ENCODE measurements around the gene TRIM22. TPM values are rescaled to one million over a fixed set of nuclear protein-coding genes. Genes with fewer than 3 reads are reported as not detected.
"Not testable (repeated sequence)": the region's sequence is repeated elsewhere in the genome, so short reads cannot be mapped to it uniquely, and the experiment has no call there.

Gene TRIM22
- polyA plus RNA-seq, 3 donors from 2014 or later = 148 to 196 (median 166) TPM

- Mint-ChIP-seq H3K4me1 (peaks cover 20 to 61% of the 10 kb centered on the region in 2 donors), H3K27ac (no peak overlapping the region), H3K4me3 (no peak overlapping the region), H3K9me3 (no peaks in the 10 kb centered on the region), H3K27me3 (ENCODE audit: low read depth in 3 of 3) (peaks cover 1 to 8% (median 7%) of the 10 kb centered on the region in 3 donors), H3K36me3 (peaks cover 28 to 35% (median 28%) of the 10 kb centered on the region in 3 donors)
- no peak for DNase-seq
These were observed 9.8 kb upstream of the TRIM22 start for GRCh38 chr11:5679811-5680210.

DNA sequence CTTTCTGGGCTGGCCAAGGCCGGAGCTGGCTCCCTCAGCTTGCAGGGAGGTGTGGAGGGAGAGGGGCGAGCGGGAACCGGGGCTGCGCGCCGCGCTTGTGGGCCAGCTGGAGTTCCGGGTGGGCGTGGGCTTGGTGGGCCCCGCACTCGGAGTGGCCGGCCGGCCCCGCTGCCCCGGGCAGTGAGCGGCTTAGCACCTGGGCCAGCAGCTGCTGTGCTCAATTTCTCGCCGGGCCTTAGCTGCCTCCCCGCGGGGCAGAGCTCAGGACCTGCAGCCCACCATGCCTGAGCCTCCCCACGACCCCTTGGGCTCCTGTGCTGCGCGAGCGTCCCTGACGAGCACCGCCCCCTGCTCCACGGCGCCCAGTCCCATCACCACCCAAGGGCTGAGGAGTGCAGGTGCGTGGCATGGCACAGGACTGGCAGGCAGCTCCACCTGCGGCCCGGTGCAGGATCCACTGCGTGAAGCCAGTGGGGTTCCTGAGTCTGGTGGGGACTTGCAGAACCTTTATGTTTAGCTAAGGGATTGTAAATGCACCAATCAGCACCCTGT is 6.6 kb upstream of the TRIM22 start:
- peak overlapping the region in 3 of 6 donors; percentile 98 to 100 (median 98) for H3K27ac Mint-ChIP-seq
- H3K36me3 Mint-ChIP-seq = peaks cover 21 to 25% (median 22%) of the 10 kb centered on the region in 3 donors
- not testable (repeated sequence) for DNase-seq, H3K9me3 Mint-ChIP-seq
- peaks cover 6 to 12% (median 10%) of the 10 kb centered on the region in 3 donors for H3K27me3 Mint-ChIP-seq (ENCODE audit: low read depth in 3 of 3)
- peaks cover 30 to 73% of the 10 kb centered on the region in 2 donors for H3K4me1 Mint-ChIP-seq
- H3K4me3 Mint-ChIP-seq = peak overlapping the region in 4 of 5 donors; percentile 96 to 99 (median 99)

- Mint-ChIP-seq H3K27me3 (ENCODE audit: low read depth in 3 of 3) (peaks cover 6 to 12% (median 10%) of the 10 kb centered on the region in 3 donors), H3K27ac (peak overlapping the region; percentile 98 to 100 (median 99)), H3K4me1 (peaks cover 33 to 71% of the 10 kb centered on the region in 2 donors), H3K4me3 (peak overlapping the region; percentile 95 to 99 (median 99)), H3K36me3 (peaks cover 15 to 18% (median 17%) of the 10 kb centered on the region in 3 donors)
- not testable (repeated sequence) for H3K9me3 Mint-ChIP-seq
- peak; percentile 46 to 54 (median 46) for DNase-seq
These were observed 6.0 kb upstream of the TRIM22 start for GRCh38 chr11:5683620-5684019.

DNA sequence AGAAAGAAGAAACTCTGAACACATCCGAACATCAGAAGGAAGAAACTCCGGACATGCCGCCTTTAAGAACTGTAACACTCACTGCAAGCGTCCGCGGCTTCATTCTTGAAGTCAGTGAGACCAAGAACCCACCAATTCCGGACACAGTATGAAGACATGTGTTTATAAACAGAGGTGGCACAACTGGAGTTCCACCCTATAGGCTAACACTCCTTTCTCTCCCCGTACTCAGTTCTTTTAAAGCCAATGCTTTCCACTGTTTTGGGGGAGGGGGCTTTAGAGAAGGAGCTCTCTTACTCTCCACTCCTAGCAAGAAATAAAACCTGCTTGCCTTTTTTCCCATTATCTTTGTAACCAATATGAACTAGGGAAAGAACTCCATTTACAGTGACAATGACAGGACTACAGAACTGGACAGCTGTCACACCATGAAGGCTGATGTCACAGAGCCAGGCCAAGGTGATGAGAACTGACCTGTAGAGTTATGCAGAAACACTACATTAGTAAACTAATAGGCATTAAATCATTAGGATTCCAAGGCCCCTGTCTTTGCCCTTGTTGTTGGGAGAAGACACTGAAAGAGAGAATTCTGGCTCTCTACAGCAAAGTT is 5.4 kb upstream of the TRIM22 start:
- H3K4me3 Mint-ChIP-seq = peak overlapping the region; percentile 95 to 99 (median 99)
- peaks cover 6 to 12% (median 10%) of the 10 kb centered on the region in 3 donors for H3K27me3 Mint-ChIP-seq (ENCODE audit: low read depth in 3 of 3)
- H3K27ac Mint-ChIP-seq = peak overlapping the region; percentile 98 to 100 (median 99)
- H3K4me1 Mint-ChIP-seq = peaks cover 36 to 71% of the 10 kb centered on the region in 2 donors
- H3K9me3 Mint-ChIP-seq = no peaks in the 10 kb centered on the region
- peak in 1 of 3 donors; percentile 39 for DNase-seq
- peaks cover 10 to 13% (median 12%) of the 10 kb centered on the region in 3 donors for H3K36me3 Mint-ChIP-seq

- peak within 1 kb of the TSS; percentile 98 to 100 (median 99) for H3K27ac Mint-ChIP-seq
- DNase-seq = peak; percentile 81 to 83 (median 82)
- H3K4me1 Mint-ChIP-seq = peaks cover 42 to 71% of the 10 kb centered on the region in 2 donors
- no peaks in the 10 kb centered on the region for H3K9me3 Mint-ChIP-seq
- peaks cover 6 to 12% (median 10%) of the 10 kb centered on the region in 3 donors for H3K27me3 Mint-ChIP-seq (ENCODE audit: low read depth in 3 of 3)
- peak within 1 kb of the TSS; percentile 95 to 99 (median 99) for H3K4me3 Mint-ChIP-seq
- H3K36me3 Mint-ChIP-seq = peaks cover 4 to 8% (median 7%) of the 10 kb centered on the region in 3 donors
These were observed 4.8 kb upstream of the TRIM22 start, which contains the start of gene TRIM5 for GRCh38 chr11:5684646-5685362. Gene TRIM5 (minus strand): TSS chr11:5685074. CDS start chr11:5680177, 4,897 bp downstream.

DNA sequence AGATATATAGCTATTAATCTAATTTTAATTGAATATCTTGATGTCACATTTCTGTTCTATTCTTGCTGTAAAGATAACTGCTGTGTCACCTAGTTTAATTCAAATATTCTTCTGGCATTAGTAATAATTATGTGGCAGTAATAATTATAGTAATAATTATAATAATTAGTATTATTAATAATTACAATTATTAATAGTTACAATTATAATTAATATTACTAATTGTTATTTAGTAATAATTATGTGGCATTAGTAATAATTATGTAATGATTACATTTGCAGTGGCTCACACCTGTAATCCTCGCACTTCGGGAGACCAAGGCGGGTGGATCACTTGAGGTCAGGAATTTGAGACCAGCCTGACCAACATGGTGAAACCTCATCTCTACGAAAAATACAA is 3.2 kb upstream of the TRIM22 start:
- H3K27ac Mint-ChIP-seq = peak overlapping the region in 1 of 6 donors; percentile 85
- peaks cover 0 to 4% (median 0%) of the 10 kb centered on the region in 3 donors for H3K36me3 Mint-ChIP-seq
- H3K9me3 Mint-ChIP-seq = no peaks in the 10 kb centered on the region
- H3K4me1 Mint-ChIP-seq = peaks cover 48 to 74% of the 10 kb centered on the region in 2 donors
- H3K27me3 Mint-ChIP-seq (ENCODE audit: low read depth in 3 of 3) = peaks cover 6 to 15% (median 12%) of the 10 kb centered on the region in 3 donors
- no peak overlapping the region for H3K4me3 Mint-ChIP-seq
- DNase-seq = no peak

- Mint-ChIP-seq H3K27me3 (ENCODE audit: low read depth in 3 of 3) (peaks cover 6 to 15% (median 12%) of the 10 kb centered on the region in 3 donors), H3K27ac (peak overlapping the region; percentile 87 to 97 (median 94)), H3K9me3 (no peaks in the 10 kb centered on the region), H3K4me1 (peaks cover 61 to 82% of the 10 kb centered on the region in 2 donors), H3K4me3 (peak overlapping the region; percentile 47 to 99 (median 69)), H3K36me3 (peaks cover 0 to 10% (median 7%) of the 10 kb centered on the region in 3 donors)
- DNase-seq = no peak
These were observed 1.1 kb upstream of the TRIM22 start for GRCh38 chr11:5688482-5688881.

DNA sequence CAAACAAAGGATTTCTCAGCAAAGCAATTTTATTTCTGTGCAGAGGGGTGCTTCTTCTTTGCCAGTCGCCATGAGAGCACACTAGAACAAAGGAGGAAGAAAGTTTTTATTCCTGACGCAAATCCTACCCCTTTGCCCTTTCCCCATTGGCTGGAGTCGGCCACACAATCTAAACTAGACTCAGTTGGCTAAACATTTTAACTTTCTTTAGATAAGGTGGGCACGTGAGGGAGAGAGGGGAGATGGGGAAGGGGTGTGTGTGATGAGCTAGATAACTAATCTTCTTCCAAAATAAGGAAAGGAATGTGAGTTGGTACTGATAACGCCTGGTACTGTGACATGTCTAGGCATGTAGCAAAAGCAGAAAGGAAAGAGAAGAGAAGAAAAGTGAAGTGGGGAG is 626 bp downstream of the TRIM22 start:
- H3K9me3 Mint-ChIP-seq = no peaks in the 10 kb centered on the region
- peaks cover 60 to 82% of the 10 kb centered on the region in 2 donors for H3K4me1 Mint-ChIP-seq
- H3K27ac Mint-ChIP-seq = peak overlapping the region; percentile 93 to 99 (median 95)
- H3K36me3 Mint-ChIP-seq = peaks cover 5 to 19% (median 12%) of the 10 kb centered on the region in 3 donors
- no peak for DNase-seq
- peak overlapping the region; percentile 91 to 99 (median 99) for H3K4me3 Mint-ChIP-seq
- peaks cover under 1 to 6% (median 2%) of the 10 kb centered on the region in 3 donors for H3K27me3 Mint-ChIP-seq (ENCODE audit: low read depth in 3 of 3)

DNA sequence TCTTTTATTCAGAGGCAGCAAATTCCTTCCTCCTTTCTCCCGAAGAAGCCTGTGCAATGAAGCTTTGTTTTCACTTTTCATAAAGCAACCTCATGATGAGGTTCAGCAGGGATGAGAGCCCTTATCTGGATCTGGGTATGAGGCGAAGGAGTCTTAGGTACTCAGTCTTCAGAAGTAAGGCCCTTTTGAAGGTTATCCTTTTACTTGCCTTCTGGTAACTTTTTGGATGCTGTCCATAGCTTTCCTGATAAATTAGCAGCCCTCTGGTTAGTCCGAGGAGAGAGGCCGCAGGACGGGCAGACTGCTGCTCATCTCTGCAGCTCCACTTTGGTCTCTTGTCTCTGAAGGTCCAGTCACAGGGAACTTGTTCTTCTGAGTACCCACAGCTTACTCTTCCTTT is 1.1 kb downstream of the TRIM22 start:
- Mint-ChIP-seq H3K4me1 (peaks cover 62 to 83% of the 10 kb centered on the region in 2 donors), H3K36me3 (peaks cover 5 to 20% (median 13%) of the 10 kb centered on the region in 3 donors), H3K4me3 (peak overlapping the region; percentile 91 to 99 (median 99)), H3K9me3 (no peaks in the 10 kb centered on the region), H3K27me3 (ENCODE audit: low read depth in 3 of 3) (peaks cover 0 to 6% (median 0%) of the 10 kb centered on the region in 3 donors), H3K27ac (peak overlapping the region; percentile 93 to 99 (median 95))
- peak in 1 of 3 donors; percentile 18 for DNase-seq

DNA sequence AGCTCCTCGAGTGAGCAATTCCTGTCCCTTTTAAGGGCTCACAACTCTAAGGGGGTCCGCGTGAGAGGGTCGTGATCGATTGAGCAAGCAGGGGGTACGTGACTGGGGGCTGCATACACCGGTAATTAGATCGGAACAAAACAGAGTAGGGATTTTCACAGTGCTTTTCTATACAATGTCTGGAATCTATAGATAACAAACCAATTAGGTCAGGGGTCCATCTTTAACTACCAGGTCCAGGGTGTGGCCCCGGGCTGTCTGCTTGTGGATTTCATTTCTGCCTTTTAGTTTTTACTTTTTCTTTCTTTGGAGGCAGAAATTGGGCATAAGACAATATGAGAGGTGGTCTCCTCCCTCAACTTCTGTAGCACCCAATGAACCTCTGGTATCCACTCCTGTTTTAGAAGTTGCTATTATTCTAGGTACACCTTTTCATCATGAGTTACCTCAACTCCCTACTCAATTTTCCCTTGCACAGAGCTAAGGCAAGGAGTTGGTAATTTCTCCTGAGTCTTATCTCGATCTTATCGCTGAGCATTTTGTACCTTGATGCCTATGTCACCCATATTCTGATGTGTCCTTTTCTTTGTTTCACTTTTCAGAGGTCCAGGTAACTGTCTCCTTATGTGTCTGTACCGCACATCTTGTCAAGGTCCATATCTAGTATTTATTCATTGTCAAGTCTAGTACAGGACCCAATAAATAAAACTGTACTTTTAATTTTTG is 1.8 kb downstream of the TRIM22 start:
- DNase-seq; H3K27me3 Mint-ChIP-seq (ENCODE audit: low read depth in 3 of 3); H3K9me3 Mint-ChIP-seq: not testable (repeated sequence)
- Mint-ChIP-seq H3K4me3 (peak overlapping the region; percentile 91 to 99 (median 99)), H3K36me3 (peaks cover 11 to 26% (median 13%) of the 10 kb centered on the region in 3 donors), H3K4me1 (peaks cover 66 to 85% of the 10 kb centered on the region in 2 donors), H3K27ac (peak overlapping the region; percentile 93 to 99 (median 95))

DNA sequence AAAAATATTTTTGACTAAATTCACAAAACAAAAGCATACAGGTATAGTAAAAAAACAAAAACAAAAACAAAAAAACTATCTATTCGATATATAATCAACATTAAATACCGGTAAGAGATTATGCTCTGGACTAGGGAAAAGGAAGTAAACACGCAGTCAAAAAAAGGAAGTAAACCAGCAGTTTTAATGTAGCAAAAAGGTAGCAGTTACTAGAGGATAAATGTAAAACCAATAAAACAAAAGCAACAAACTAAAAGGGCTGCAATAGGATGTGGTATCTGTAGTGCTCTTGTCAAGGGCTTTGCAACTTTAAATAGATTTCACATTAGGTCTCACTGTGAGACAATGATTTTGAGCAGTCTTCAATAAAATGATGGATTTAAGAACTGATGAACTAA is 2.4 kb downstream of the TRIM22 start:
- H3K4me1 Mint-ChIP-seq = peaks cover 69 to 91% of the 10 kb centered on the region in 2 donors
- no peaks in the 10 kb centered on the region for H3K9me3 Mint-ChIP-seq
- peaks cover 0 to 6% (median 0%) of the 10 kb centered on the region in 3 donors for H3K27me3 Mint-ChIP-seq (ENCODE audit: low read depth in 3 of 3)
- no peak for DNase-seq
- peaks cover 12 to 31% (median 13%) of the 10 kb centered on the region in 3 donors for H3K36me3 Mint-ChIP-seq
- H3K4me3 Mint-ChIP-seq = peak overlapping the region; percentile 91 to 99 (median 99)
- H3K27ac Mint-ChIP-seq = peak overlapping the region; percentile 93 to 99 (median 95)

GRCh38 chr11:5694642-5695041 is 5.1 kb downstream of the TRIM22 start:
- Mint-ChIP-seq H3K4me1 (peaks cover 68 to 88% of the 10 kb centered on the region in 2 donors), H3K27ac (peak overlapping the region; percentile 10 to 88 (median 76)), H3K27me3 (ENCODE audit: low read depth in 3 of 3) (peaks cover 0 to 6% (median 3%) of the 10 kb centered on the region in 3 donors), H3K4me3 (peak overlapping the region; percentile 28 to 66 (median 52)), H3K36me3 (peaks cover 12 to 49% (median 23%) of the 10 kb centered on the region in 3 donors), H3K9me3 (no peaks in the 10 kb centered on the region)
- no peak for DNase-seq

- no peaks in the 10 kb centered on the region for H3K9me3 Mint-ChIP-seq
- peak overlapping the region in 1 of 5 donors; percentile 23 for H3K4me3 Mint-ChIP-seq
- no peak for DNase-seq
- peak overlapping the region in 5 of 6 donors; percentile 20 to 85 (median 78) for H3K27ac Mint-ChIP-seq
- H3K36me3 Mint-ChIP-seq = peaks cover 12 to 57% (median 29%) of the 10 kb centered on the region in 3 donors
- peaks cover 62 to 88% of the 10 kb centered on the region in 2 donors for H3K4me1 Mint-ChIP-seq
- H3K27me3 Mint-ChIP-seq (ENCODE audit: low read depth in 3 of 3) = peaks cover 0 to 6% (median 3%) of the 10 kb centered on the region in 3 donors
These were observed 6.0 kb downstream of the TRIM22 start for GRCh38 chr11:5695580-5695979.
